Measurements from ENCODE around the gene KLHDC8B.

Gene KLHDC8B

GRCh38 chr3:49171119-49171774 lies at the start of gene KLHDC8B:
TSS of gene KLHDC8B (plus strand) at chr3:49171598. CDS start at chr3:49172770, 1,172 bp downstream.
- peak; percentile 40 to 54 for DNase-seq (ENCODE audit: low read depth in 2 of 2)

- DNase-seq (ENCODE audit: low read depth in 2 of 2): no peak
These were observed 49.4 kb upstream of the KLHDC8B start for GRCh38 chr3:49122022-49122421.

DNA sequence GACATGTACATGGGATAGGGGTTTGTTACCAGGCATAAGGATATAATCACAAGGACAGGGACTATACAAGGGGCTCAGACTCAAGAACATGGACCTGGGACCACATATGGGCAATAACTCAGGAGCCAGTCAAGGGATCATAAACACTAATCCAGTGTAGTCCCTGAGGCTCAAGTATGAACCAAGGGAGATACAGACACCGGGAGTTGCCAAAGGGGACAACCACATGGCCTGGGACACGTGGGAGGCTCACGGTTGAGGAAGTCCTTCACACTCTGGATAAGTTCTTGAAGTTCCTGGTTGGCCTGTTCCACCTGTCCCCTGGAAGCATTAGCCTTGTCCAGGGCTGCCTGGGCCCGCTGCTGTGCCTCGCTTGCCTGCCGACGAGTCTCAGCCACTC lies 48.9 kb upstream of the KLHDC8B start:
- no peak for DNase-seq (ENCODE audit: low read depth in 2 of 2)

DNA sequence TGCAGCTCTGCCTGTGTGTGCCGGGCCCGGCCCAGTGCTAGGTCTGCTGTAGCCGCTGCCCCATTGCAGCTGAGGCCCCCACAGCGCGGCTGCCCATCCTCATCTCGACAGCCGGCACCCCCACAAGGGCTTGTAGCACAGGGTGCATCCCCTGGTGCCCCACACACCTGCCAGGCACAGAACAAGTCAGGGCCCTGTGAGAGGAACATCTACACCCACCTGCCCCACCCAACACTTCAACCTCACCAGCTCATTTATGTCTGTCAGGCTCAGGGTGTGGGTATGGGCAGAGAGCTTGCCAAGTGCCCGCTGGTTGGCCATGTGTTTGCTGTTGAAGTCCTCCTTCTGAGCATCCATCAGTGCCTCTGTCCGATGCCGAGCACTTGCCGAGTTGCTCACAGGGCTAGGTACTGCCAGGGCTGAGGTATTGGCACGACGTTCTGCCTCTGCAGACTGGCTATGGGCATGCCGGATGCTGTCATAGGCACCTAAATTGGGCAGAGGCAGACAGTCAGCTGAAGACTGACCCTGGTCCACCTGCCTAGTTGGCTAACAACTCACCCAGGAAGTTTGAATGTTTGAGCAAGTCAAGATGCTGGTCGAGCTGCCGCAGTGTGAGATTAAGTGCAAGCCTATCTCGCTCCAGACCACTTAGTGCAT lies 48.4 kb upstream of the KLHDC8B start:
- DNase-seq (ENCODE audit: low read depth in 2 of 2): no peak

GRCh38 chr3:49123687-49124086 lies 47.7 kb upstream of the KLHDC8B start:
- no peak for DNase-seq (ENCODE audit: low read depth in 2 of 2)

GRCh38 chr3:49124203-49124602 lies 47.2 kb upstream of the KLHDC8B start:
- DNase-seq (ENCODE audit: low read depth in 2 of 2): no peak

DNA sequence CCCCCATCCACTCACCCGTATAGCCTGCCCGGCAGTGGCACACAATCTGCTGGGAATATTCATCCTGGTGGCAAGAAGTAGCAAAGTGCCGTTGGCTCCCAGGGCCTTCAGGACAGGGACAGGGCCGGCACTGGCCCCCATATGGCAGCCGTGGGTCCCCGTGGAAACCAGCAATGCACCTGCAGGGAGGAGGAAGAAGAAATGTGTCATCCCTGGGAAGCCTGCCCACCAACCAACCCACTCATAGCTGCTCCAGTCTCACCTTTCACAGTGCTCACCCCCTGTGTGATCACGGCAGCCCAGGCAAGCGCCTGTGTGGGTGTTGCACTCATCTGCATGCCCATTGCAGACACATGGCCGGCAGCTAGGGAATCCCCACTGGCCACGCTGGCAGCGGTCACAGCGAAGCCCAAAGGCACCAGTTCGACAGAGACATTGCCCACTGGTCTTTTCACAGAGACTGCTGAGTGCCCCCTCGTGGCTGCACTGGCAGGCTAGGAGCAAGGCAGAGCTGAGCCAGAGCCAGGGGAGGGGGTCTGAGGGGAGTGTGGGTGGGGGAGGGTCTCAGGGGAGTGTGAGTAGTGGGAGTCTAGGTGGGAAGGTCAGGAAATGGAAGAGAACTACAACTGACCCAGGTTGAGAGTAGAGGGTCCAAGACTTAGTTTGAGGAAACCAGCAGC lies 46.3 kb upstream of the KLHDC8B start:
- DNase-seq (ENCODE audit: low read depth in 2 of 2): no peak

- no peak for DNase-seq (ENCODE audit: low read depth in 2 of 2)
These were observed 40.4 kb upstream of the KLHDC8B start for GRCh38 chr3:49131040-49131439.

GRCh38 chr3:49131576-49131975 lies 39.8 kb upstream of the KLHDC8B start:
- DNase-seq (ENCODE audit: low read depth in 2 of 2): no peak

GRCh38 chr3:49132073-49132436 lies 39.3 kb upstream of the KLHDC8B start:
- DNase-seq (ENCODE audit: low read depth in 2 of 2): no peak

DNA sequence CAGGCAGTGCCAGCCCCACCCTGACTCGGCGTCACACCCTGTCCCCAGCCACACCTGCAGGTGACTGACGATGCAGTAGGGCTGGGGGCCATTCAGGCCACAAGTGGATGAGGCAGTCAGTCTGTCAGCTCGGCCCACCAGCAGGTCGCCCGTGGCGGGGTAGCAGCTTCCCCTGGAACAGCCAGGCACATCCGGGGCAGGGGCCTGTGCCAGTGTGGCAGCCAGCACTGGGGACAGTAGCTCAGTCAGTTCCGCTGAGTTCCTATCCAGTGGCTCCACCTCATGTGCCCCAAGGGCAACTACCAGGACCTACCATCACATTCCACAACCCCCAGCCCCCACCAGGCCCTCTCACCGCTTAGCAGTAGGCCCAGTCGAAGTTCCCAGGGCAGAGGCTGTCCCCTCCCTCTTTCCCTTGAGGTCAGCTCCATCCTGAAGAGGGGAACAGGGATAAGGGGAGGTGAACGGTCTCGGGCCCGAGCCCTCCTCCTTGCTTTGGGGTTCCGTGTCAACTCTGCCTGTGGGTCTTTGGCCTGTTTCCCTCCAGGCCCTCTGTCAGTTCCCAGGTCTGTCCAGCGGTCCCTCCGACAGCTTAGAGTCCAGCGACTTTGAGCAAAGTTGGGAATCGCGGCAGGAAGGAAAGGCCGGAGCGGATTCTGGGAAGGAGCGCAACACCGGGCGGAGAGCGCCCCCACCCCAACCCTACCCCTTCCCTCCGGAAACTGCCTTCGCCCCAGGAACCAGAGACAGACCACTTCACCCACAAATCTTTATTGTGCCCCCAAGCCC lies 38.8 kb upstream of the KLHDC8B start, which contains the start of gene LAMB2:
Gene LAMB2 (minus strand): TSS at position 614 of the 789 bp plus-strand sequence. CDS start 183 bp downstream, at position 431.
- no peak for DNase-seq (ENCODE audit: low read depth in 2 of 2)

- DNase-seq (ENCODE audit: low read depth in 2 of 2): no peak
These were observed 38.0 kb upstream of the KLHDC8B start for GRCh38 chr3:49133226-49133951.

GRCh38 chr3:49134471-49135265 lies 36.7 kb upstream of the KLHDC8B start:
- DNase-seq (ENCODE audit: low read depth in 2 of 2): no peak

GRCh38 chr3:49135499-49135898 lies 35.9 kb upstream of the KLHDC8B start:
- DNase-seq (ENCODE audit: low read depth in 2 of 2): no peak

GRCh38 chr3:49140080-49140479 lies 31.3 kb upstream of the KLHDC8B start:
- DNase-seq (ENCODE audit: low read depth in 2 of 2): no peak

DNA sequence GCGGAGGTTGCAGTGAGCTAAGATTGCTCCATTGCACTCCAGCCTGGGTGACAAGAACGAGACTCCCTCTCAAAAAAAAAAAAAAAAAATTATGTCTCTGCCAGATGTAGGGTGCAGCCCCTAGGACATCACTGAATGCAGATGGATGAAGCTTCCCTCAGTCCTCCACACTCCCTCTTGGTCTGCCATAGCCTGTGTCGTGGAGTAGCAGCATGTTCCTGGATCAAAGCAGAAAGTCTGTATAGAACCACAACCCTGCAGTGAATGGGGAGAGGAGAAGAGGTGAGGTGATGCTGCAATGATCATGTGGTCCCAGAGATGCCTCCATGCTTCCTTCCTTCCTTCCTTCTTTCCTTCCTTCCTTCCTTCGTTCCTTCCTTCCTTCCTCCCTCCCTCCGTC lies 23.2 kb upstream of the KLHDC8B start:
- no peak for DNase-seq (ENCODE audit: low read depth in 2 of 2)

GRCh38 chr3:49151610-49152009 lies 19.8 kb upstream of the KLHDC8B start:
- no peak for DNase-seq (ENCODE audit: low read depth in 2 of 2)

- DNase-seq (ENCODE audit: low read depth in 2 of 2): no peak
These were observed 18.0 kb upstream of the KLHDC8B start for GRCh38 chr3:49153349-49153912.

- DNase-seq (ENCODE audit: low read depth in 2 of 2): no peak
These were observed 14.1 kb upstream of the KLHDC8B start for GRCh38 chr3:49157289-49157688.

DNA sequence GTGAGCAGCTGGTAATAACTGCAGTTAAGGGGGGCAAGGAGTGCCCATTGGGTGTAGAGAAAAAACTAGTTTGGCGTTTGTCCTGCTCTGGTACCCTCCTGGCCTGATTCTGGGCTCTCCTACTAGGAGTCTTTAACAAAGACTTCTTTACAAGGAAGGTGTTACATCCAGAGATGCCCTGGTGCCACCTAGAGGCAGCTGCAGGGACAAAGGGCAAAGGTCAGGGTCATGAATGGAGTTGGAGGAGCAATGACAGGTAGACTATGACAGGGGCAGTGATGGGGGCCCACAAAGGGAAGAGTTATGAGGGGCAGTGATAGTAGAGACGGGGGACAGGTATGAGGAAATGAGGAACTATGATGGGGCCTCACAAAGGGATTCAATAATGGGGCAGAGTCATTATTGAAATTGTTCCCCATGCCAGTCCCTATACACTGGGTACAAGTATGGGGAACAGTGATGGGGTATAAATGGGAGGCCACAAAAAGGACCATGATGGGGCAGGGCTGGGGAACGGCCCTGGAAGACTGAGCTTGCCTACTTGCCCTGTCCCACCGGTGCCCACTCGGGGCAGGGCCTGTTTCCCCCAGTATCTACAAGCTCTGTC lies 13.2 kb upstream of the KLHDC8B start:
- DNase-seq (ENCODE audit: low read depth in 2 of 2): peak in 1 of 2 donors; percentile 41

Measured in stimulated activated CD8-positive, alpha-beta memory T cell treated with anti-CD3 and anti-CD28 coated beads, Interleukin-15, amount 100 ng/mL, for 4 hours (primary cell).